NB4 (cell line): ENCODE data around the gene TNN.
"Not testable (repeated sequence)": the region's sequence is repeated elsewhere in the genome, so short reads cannot be mapped to it uniquely, and the experiment has no call there.

Source experiments
- DNase-seq: peaks from one replicate; pipeline ENCODE4 v3.0.0; 2010; ENCODE audit warnings: low read depth
- H3K4me3 ChIP-seq: one replicate; pipeline ENCODE4 v1.5.1; 2011; ENCODE audit warnings: mild to moderate bottlenecking, low read depth, low read length, moderate library complexity
- MYC ChIP-seq: IDR thresholded peaks from 2 replicates; pipeline ENCODE4 v1.6.1; 2011; ENCODE audit warnings: low read depth, low read length
- POLR2A ChIP-seq: IDR thresholded peaks from 2 replicates; pipeline ENCODE4 v1.6.1; 2011; ENCODE audit warnings: mild to moderate bottlenecking; ENCODE audit not compliant: insufficient read length; ENCODE audit errors: extremely low read depth
- TF ChIP-seq, protein P1 (sequence below): IDR thresholded peaks from one replicate; pipeline ENCODE4 v1.5.1; 2012; ENCODE audit warnings: low read depth, low read length
- TF ChIP-seq, protein P2 (sequence below): IDR thresholded peaks from 2 replicates; pipeline ENCODE4 v1.6.1; 2011; ENCODE audit warnings: low read depth, low read length

TNN gene

GRCh38 chr1:175099916-175100315, 32.3 kb downstream of the TNN start:
- DNase-seq: no peak
- H3K4me3 ChIP-seq: no peak overlapping the region
- TF ChIP-seq, protein P1, sequence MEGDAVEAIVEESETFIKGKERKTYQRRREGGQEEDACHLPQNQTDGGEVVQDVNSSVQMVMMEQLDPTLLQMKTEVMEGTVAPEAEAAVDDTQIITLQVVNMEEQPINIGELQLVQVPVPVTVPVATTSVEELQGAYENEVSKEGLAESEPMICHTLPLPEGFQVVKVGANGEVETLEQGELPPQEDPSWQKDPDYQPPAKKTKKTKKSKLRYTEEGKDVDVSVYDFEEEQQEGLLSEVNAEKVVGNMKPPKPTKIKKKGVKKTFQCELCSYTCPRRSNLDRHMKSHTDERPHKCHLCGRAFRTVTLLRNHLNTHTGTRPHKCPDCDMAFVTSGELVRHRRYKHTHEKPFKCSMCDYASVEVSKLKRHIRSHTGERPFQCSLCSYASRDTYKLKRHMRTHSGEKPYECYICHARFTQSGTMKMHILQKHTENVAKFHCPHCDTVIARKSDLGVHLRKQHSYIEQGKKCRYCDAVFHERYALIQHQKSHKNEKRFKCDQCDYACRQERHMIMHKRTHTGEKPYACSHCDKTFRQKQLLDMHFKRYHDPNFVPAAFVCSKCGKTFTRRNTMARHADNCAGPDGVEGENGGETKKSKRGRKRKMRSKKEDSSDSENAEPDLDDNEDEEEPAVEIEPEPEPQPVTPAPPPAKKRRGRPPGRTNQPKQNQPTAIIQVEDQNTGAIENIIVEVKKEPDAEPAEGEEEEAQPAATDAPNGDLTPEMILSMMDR: no peak
- TF ChIP-seq MYC (no peak), POLR2A (no peak)
- TF ChIP-seq, protein P2, sequence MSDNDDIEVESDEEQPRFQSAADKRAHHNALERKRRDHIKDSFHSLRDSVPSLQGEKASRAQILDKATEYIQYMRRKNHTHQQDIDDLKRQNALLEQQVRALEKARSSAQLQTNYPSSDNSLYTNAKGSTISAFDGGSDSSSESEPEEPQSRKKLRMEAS: no peak

GRCh38 chr1:175102166-175102565, 34.5 kb downstream of the TNN start:
- not testable (repeated sequence) for DNase-seq, H3K4me3 ChIP-seq

DNA sequence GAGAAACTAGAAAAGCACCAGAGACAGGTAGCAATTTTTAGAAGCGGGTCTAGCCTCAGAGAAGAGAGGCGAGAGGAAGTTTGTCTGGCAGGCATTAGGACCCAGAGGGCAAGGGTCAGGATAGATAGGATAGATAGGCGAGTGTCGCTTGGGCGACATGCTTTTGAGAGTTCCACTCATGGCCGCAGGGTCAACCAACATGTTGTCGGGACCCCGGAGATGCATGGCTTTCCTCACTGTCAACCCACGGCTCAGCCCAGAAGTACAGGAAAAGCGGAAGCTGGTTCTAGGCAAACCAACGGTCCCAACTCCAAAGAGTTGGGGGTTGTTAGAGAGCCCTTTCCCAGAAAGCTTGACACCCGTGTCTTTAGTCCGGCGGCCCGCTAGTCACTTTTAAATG, 38.9 kb downstream of the TNN start:
- not testable (repeated sequence) for DNase-seq, H3K4me3 ChIP-seq

- not testable (repeated sequence) for DNase-seq, H3K4me3 ChIP-seq
Measured at GRCh38 chr1:175108331-175108820, 40.7 kb downstream of the TNN start.

GRCh38 chr1:175114996-175115395, 47.4 kb downstream of the TNN start:
- no peak for TF ChIP-seq MYC
- DNase-seq: no peak
- no peak overlapping the region for H3K4me3 ChIP-seq

GRCh38 chr1:175116210-175116798, 48.7 kb downstream of the TNN start:
- no peak overlapping the region for H3K4me3 ChIP-seq
- TF ChIP-seq, protein P1: no peak
- TF ChIP-seq, protein P2: no peak
- TF ChIP-seq MYC: no peak
- TF ChIP-seq POLR2A: no peak
- DNase-seq: no peak

DNA sequence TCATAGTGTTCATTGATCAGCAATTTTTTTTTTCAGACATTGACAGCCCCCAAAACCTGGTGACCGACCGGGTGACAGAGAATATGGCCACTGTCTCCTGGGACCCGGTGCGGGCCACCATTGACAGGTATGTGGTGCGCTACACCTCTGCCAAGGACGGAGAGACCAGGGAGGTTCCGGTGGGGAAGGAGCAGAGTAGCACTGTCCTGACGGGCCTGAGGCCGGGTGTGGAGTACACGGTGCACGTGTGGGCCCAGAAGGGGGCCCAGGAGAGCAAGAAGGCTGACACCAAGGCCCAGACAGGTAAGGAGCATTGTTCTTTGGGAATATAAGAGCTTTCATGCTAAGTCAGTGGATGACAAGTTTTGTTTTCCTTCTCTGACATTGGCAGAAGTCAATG, 49.3 kb downstream of the TNN start:
- TF ChIP-seq POLR2A (no peak), MYC (no peak)
- TF ChIP-seq, protein P1: no peak
- TF ChIP-seq, protein P2: no peak
- no peak overlapping the region for H3K4me3 ChIP-seq
- DNase-seq: no peak

DNA sequence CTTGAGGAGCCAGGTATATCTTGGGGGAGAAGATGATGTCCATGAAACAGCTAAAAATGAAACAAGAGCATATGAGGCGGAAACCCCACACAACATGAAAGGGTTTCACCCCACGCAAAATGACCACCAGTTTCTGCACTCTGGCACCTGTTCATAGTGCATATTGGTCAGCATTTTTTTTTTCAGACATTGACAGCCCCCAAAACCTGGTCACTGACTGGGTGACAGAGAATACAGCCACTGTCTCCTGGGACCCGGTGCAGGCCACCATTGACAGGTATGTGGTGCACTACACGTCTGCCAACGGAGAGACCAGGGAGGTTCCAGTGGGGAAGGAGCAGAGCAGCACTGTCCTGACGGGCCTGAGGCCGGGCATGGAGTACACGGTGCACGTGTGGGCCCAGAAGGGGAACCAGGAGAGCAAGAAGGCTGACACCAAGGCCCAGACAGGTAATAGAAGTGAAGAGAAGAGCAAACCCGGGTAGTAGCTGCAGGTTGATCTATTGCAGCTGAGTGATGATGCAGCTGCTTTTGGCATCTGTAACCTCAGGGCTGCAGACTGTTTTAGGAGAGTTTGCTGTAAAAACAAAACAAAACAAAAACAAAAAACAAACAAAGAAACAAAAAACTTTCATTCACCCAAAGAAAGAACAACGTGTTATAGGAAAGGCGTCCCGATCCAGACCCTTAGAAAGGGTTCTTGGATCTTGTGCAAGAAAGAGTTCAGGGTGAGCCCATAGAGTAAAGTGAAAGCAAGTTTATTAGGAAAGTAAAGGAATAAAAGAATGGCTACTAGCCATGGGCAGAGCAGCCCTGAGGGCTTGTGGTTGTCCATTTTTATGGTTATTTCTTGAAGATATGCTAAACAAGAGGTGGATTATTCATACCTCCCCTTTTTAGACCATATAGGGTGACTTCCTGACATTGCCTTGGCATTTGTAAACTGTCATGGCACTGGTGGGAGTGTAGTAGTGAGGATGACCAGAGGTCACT, 51.0 kb downstream of the TNN start:
- no peak overlapping the region for H3K4me3 ChIP-seq
- TF ChIP-seq, protein P2: no peak
- no peak for TF ChIP-seq POLR2A
- TF ChIP-seq, protein P1: no peak
- TF ChIP-seq MYC: no peak

More for the DNA sequence above, 51.0 kb downstream of the TNN start:
- DNase-seq: no peak
